NAMALWA (cell line): ENCODE results near the gene VANGL2.

ENCODE experiments used
- DNase-seq: peaks from one replicate; pipeline ENCODE4 v3.0.0-alpha.2; 2015; ENCODE audit warnings: low spot score

Gene VANGL2

DNA sequence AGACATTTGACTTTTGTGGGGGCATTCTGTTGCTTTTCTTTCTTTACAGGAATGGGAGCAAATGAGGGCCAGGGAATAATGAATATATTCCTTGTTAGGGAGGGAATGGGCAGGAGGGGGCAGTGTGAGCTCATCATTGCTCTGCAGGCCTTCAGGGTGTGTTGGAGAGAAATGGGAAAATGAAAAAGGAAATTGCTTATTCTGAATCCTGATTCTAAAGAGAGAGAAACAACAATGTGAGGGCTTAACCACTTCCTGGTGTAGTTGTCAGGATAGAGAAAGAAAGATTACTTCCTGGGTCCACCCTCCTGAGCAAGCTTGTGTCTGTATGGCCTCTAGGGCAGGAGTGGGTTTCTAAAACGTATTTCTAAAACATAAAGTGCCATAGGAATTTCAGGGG lies 28.3 kb downstream of the VANGL2 start:
- peak; percentile 65 for DNase-seq

DNA sequence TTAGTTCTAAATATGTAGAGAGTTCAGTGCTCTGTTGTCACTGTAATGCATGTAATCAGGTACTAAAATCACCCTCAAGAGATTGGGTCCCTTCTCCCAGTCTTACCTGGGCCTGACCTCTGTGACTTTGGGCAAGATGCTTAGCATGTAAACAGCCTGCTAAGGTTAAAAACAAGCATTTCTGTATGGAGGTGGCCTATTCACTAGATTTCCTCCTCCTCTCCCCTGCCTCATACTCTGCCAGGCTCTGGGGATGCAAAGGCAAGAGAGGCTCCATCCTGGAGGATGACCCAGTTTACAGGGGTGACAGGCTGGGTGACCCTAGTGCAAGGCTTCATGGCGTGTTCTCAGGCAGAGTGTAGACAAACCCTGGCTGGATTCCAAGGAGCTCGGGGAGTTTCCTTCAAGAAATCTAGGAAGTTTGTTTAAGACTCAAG lies 28.8 kb downstream of the VANGL2 start:
- DNase-seq: no peak

DNA sequence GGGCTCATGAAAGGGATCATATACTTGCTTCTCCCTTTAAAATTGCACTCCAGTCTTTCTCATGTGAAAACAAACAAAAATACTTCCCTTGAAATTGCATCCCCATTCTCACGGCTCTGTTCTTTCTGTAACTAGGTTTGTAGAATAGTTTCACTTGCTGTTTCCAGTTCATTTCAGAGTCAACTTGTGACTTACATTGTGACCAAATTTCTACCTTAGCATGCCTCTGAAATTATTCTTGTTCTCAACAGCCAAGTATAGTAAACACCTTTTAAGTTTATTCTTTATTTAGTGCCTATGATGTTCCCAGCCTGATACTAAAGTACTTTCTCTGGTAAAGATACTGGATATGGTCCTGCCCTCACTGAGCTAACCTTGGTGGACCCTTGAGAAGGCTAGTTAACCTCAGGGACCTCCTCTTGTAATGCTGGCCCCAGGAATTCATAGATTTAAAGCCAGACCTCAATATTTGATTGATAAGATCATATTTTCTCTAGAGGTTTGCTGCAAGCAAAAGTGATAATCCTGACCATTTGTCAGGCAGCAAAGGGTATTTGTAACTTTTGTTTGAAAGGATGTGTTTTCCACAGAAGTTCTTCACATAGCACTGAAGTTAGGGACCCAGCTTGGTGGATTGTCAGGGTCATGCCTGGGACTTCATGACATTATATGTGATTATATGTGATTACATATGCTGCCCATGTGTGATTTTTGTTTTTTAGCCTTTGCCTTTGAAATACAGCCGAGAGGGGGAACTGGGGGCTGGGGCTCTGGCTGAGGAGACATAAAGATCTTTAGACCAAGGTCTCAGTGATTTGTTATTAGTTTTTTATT lies 29.6 kb downstream of the VANGL2 start:
- DNase-seq: peak; percentile 82

DNA sequence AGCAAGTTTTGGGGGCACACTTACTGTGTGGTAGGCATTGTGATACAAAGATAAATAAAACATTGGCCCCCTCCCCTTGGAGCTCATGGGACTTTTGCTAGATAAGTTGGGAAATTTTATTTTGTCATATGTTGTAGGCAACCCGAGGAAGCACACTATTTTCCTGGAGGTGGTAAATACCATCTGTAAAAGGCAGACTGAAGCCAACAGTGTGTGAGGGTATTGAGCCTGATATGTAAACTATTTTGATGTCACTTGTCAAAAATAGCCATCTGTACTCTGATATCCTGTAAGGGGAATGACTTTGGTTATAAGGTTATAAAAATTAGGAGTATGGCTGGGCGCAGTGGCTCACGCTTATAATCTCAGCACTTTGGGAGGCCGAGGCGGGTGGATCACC lies 30.6 kb downstream of the VANGL2 start:
- DNase-seq: peak; percentile 57

DNA sequence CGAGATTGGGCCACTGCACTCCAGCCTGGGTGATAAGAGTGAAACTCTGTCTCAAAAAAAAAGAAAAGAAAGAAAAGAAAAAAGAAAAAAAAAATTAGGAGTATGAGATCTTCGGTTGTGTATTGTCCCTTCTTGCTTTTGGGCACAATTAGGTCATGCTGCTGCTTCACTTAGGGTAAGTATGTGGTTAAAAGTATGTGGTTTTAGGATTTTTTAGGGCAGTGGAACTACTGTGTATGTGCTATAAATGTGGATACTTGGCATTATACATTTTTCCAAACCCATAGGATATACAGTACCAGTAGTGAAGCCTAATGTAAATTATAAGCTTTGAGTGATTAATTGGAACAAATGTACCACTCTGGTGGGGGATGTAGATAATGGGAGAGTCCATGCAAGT lies 31.2 kb downstream of the VANGL2 start:
- DNase-seq: peak; percentile 44

DNA sequence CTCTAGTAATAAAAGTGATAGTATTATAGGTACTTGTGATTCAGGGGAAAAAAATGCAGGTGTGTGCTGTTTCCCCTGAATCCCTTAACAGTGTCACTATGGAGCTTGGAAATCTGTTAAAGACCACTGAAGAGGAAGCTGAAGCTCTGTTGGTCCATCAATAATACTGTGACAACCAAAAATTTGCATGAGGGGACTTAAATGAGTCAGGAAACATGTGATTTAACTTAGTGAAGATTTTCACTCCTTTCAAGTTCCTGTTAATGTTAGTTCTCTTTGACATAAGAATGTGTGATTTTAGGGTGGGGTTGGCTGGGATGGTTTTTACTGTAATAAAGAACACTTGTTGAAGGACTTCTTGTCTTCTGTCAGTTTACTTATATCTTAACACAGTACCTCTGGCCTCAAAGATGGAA lies 32.0 kb downstream of the VANGL2 start:
- DNase-seq: peak; percentile 90

DNA sequence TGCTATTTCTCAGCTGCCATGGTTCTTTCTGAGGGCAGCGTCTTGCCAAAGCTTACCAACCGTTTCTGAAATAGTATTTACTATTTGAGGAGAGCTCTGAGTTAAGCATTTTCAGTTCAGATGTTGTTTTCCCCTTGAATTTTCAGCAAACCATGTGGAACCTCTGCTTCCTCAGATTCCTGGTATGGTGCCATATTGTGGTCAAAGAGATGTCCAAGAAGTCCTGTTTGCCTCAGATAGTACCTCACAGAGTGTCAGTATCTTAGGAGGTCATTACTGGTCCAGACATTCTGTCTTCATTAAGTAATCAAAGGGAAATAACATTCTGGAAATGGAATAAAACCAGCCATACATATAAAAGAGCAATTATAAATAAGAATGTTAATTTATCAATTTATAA lies 36.6 kb downstream of the VANGL2 start:
- peak; percentile 30 for DNase-seq

DNA sequence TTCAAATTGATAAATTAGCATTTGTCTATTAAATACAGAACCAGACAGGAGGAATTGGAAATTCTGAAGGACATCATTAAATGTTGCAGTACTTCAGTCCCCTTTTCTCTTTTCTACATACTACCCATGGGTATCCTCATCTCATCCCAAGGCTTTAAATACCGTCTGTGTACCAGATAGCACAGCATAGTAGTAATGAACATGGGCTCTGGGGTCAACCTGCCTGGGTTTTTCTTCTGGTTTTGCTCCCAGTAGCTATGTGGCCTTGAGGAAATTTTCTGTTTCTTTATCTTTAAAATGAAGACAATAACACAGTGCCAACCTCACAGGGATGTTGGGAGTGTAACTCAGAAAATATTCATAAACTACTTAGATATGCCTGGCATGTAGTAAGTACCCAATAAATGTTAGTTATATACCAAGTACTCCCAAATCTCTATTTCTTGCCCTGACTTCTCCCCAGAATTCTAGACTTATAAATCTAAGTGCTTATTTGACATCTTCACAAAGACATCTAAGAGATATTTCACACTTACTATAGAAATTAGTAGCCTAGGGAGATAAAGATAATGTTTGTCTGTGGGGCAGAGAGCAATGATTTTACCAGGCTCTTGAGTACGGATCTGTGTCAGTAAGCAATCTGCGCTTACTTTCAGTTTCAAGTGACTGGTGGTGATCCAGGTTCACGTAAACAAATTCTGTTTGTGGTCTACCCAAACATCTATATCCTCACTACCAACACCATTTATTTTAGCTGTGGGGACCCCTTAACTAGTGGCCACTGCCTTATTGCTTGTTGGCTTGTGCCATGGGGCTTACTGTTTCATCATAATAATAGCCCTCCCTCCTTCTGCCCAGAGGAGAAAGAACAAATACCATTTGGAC lies 37.3 kb downstream of the VANGL2 start:
- DNase-seq: peak; percentile 78

DNA sequence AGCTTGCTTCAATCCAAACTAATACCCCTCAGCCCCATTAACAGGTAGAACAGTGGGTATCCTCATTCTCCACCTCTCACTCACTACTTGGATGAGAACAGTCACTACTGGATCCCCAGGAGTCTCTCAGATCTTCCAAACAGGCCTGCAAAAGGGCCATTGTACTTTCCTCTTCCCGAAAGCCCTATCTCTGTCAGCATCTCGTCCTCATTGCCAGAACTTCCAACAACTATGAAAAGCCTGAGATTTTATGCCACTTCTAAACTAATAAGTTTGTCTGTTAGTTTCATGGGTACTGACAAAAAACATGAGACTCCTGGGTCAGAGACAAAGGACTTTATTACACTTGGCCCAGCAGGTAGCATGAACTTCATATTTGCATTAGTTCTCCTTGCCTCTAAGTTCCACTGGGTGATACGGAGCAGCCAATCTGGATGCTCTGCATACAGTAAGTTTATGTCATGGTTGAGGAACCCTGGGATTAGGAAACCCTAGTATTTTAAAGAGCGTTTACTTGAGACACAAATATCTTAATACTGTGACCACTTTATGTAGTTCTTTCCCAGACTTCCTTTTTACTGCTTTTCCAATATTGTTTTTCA lies 38.1 kb downstream of the VANGL2 start:
- DNase-seq: no peak

DNA sequence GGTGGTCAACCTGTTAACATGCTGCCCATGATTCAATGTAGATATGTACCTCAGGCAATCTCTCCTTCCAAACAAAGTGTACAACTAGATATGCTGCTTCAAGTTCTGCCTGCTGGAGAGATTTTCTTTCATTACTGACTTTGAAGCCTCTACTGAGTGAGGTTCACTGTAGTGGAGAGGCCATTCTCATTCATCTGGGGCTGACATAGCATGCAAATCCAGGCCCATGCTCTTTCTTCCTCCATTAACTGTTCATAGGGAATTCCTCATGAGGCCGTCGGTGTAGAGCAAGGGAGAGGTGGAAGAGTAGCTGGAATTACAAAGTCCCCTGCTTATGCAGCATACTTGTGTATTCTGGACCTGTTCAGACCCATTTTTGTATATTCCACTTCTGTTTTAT lies 38.6 kb downstream of the VANGL2 start:
- no peak for DNase-seq

DNA sequence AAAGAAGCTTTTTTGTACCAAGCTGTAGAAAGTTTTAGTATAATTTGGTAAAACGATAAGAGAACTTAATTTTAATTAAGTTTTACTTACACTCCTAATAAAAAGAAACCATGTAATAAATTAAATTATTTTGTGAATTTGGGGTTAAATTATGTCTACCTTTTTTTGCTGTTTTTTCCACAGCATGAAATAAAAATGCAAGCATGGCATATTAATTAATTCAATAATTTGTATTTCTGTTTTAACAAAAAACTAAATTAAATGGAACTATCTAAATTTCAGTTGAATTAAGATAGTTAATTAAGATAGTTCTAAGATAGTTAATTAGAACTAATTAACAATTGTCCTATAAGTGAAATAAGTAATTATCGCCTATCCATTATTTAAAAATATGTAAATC lies 39.4 kb downstream of the VANGL2 start:
- DNase-seq: no peak

DNA sequence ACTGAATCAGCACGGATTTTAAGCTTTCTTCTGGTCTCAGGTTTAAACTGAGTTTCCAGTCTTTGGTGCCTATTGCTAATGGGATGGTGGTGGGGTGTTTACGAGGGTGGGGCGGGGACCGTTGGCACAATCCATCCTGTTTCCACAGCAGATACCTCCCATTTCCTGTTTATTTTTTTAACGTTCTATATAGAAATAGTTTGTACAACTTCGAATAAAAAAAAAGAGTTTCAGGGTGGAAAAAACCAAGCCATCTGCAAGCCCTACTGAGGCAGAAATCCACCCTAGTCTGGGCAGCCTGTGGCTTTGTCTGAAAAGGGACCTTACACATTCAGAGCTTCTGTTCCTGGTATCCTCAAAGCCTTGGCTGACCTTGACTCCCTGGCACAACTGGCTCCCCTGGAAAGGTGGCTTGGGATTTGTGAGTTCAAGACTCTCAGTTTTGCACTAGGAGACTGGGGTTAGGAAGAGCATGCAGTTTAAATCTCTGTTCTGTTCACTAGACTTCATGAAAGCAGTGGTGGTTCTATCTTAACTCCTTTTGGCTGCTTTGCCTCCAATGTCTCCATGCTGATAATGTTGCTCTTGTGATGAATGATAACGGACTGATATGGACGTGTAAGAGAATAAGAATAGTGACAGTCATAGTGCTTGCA lies 46.7 kb downstream of the VANGL2 start:
- peak; percentile 77 for DNase-seq

DNA sequence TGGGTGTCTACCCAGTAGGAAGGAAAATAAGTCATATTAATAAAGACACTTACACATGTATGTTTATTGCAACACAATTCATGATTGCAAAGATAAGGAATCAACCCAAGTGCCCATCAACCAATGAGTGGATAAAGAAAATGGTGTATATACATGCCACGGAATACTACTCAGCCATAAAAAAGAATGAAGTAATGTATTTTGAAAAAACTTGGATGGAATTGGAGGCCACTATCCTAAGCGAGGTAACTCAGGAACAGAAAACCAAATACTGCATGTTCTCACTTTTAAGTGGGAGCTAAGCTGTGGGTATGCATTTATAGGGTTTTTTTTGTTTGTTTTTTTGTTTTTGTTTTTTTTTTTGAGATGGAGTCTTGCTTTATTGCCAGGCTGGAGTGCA lies 49.1 kb downstream of the VANGL2 start:
- DNase-seq: no peak

DNA sequence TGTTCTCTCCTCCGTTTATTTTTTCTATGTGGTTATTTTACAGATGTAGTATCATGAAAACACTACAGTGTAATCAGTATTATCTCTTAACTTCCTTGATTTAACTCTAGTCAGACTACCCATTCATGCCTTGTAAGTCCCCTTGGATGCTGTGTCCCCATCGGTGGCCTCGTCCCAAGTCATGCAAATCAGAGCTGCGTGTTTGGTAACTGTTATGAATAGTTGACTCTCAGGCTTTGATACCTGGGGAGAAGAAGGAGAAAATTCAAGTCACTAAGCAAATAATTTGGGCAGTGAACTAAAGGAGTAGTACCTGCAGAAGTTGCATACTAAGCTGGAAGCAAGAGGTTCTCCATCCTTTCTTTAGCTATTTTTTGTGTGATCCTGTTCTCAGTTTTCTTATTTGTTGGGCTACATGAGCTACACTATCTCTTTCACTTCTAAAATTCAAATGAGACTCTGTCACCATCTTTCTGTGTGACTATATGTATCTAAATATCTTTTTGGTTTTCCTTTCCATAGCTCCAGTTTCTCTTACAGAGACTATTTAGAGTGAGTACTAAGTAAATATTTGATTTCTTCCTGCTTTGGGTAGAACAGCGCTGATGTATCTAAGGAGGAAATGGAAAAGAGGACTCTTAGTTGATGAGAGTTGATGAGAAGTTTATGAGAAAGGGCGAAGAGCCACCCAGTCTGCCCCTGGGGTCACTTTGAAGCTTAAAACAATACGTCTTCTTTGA lies 50.9 kb downstream of the VANGL2 start:
- peak; percentile 65 for DNase-seq

DNA sequence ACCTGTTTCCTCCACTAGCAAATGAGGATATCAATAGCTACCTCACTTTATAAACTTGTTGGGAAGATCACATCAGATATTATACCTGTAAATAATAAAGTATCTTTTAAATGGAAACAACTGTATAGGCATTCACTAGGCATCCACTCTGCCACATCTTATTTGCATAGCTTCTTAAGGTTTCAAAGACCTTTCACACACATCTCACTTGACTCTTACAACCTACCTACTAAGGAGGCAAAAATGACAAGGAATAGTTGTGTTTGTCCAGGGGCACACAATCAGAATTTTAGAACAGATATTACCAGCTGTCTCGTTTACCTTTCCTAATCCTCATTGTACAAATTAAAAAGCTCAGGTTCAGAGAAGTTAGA lies 51.5 kb downstream of the VANGL2 start:
- DNase-seq: peak; percentile 67

DNA sequence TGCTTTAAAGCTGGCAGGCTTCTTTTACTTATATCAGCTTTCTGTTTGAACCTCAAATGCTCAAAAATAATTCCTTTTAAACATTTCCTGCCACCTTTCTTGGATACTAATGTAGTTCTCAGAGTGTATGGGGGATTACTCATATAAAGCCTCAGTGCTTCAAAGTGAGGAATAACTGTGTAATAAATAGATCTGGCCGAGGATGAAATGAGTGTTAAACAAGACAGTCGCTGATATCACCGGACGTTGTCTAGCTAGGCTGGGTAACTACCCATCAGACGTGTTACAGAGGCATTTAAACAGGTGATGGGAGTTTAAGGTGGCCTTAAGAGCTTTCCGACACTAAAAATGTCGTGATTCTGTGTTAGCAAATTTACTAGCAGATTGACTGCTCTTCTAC lies 53.1 kb downstream of the VANGL2 start:
- DNase-seq: no peak

DNA sequence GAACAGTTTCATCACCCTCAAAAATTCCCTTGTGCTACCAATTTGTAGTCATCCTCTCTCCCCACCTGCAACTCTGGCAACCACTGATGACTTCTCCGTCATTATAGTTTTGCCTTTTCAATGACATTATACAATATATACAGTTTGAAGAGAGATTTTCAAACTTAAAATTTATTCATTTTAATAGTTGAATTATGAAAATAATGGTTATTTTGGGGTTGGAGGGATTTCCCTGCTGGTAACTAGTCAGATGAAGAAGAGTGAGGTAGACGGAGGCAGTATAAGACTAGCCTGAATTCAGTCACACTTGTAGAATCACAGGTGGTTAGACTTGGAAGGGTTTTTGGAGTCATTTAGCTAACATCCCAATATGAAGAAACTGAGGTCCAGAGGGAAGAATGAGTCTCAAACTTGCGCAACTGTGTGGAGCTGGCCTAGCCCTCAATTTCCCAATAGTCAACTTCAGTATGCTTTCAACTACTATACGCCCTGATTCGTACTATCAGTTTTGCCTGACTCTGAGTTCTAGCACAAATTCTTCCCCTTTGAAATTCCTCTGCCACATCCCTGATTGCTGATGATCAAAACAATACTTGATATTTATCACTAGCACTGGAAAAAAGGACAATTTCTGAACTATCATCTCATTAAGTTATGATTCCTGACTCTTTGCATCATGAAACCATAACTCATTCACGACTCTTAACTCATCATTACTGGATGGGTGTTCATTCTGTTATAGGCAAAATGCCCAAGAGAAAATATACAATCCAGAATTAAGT lies 54.2 kb downstream of the VANGL2 start:
- no peak for DNase-seq

DNA sequence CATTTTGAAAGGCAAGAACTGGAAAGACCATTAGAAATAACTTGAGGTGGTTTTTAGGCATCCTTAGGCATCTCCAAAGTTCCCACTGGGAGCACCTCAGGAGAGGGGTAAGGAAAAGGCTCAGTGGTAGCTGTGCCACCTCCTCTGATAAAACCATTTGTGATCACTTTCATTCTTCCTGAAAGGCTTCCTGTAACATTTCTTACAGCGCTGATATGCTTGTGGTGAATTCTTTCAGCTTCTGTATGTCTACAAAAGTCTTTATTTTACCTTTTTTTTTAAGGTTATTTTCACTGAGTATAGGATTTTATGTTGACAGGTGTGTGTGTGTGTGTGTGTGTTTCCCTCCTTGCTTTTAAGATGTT lies 54.8 kb downstream of the VANGL2 start:
- no peak for DNase-seq

DNA sequence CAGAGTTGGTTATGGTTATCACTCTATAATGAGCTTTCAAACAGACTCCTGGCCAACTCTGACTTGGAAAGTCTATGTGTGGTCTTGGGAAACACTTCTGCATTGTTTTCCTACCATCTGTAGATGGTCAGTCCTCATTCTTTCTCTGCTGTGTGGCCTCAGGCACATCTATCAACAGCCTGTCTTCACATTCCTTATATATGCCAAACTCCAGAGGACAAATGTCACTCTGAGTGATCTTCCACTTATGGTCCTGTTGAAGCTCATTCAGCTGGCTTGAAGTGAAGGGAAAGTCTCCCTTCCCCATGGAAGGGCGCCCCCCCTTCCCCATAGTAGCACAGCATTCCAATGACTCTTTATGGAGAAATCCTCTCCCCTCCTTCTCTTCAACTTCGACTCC lies 58.7 kb downstream of the VANGL2 start:
- no peak for DNase-seq

DNA sequence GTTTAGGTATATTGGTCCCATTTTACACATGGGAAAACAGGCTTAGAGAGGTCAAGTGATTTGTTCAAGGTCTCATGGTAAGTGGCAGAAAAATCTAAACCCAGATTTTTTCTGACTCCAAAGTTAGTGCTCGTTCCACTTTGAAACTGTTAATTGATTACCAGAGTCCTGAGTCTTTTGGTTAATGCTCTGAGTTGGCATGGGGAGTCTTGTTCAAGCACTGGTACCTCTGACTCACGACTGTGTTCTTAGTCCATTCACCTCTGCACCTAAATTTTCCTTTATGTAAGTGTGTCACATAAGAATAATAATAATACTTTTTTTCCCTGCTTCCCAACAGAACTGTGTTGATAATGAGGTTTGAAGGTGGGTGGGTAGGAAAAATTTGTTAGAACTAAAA lies 59.3 kb downstream of the VANGL2 start:
- no peak for DNase-seq

DNA sequence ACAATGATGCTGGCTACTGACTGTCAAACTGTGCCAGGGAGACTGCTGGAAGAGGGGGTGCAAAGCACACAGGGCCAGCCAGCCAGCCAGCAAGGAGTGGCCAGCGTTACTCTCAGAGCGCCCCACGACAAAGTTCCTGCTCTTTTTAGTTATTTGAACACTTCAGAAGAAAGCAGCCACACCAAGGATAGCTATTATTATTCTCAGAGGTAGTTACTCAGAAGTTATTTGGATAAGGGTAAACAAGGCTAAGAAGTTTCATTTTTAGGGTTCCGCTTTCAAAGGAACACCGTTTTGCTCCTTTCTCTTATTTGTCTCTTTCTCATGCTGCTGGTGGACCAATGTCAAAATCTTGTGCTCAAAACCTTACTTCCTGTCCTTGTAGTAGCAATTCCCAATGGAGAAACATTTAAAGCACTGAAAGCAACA lies 59.9 kb downstream of the VANGL2 start:
- peak; percentile 72 for DNase-seq
